Fibroblast of lung (primary cell): ENCODE measurements around the gene SEMA3D. TPM values are rescaled to one million over a fixed set of nuclear protein-coding genes. Genes with fewer than 3 reads are reported as not detected.

ENCODE experiments used
- DNase-seq, 2 donors: peaks; one replicate each; pipeline versions ENCODE4 v3.0.0 to v3.0.0-alpha.2; 2010; ENCODE audit warnings: low read depth in 2 of 2
- H2AFZ ChIP-seq: 2 replicates; pipeline ENCODE4 v1.5.1; 2012; ENCODE audit warnings: low read length, control low read depth, inconsistent platforms
- H3K27ac ChIP-seq: 2 replicates; pipeline ENCODE4 v1.5.1; 2011; ENCODE audit warnings: low read length, control low read depth; ENCODE audit not compliant: insufficient read depth
- H3K27me3 ChIP-seq: 2 replicates; pipeline ENCODE4 v1.5.1; 2011; ENCODE audit warnings: mild to moderate bottlenecking, low read length; ENCODE audit not compliant: control insufficient read depth, insufficient read depth
- H3K36me3 ChIP-seq: 2 replicates; pipeline ENCODE4 v1.5.1; 2011; ENCODE audit warnings: low read length; ENCODE audit not compliant: control insufficient read depth, insufficient read depth
- H3K4me1 ChIP-seq: 2 replicates; pipeline ENCODE4 v1.5.1; 2011; ENCODE audit warnings: low read length; ENCODE audit not compliant: control insufficient read depth, insufficient read depth; ENCODE audit errors: extremely low read depth
- H3K4me2 ChIP-seq: 2 replicates; pipeline ENCODE4 v1.5.1; 2011; ENCODE audit warnings: low read length, control low read depth; ENCODE audit not compliant: insufficient read depth; ENCODE audit errors: extremely low read depth
- H3K4me3 ChIP-seq, 4 experiments: fragments of 200-600 bp in 1 of 4; sonication (generic) in 1 of 4; replicated peaks in 1 of 4; 2 replicates each; pipeline ENCODE4 v1.5.1; 2011 to 2016; ENCODE audit warnings: low read length in 4 of 4, low read depth in 3 of 4, mild to moderate bottlenecking in 3 of 4, control low read depth in 2 of 4, inconsistent platforms in 1 of 4, mixed read lengths in 1 of 4; ENCODE audit not compliant: insufficient read depth in 1 of 4; ENCODE audit errors: control extremely low read depth in 1 of 4
- H3K79me2 ChIP-seq: 2 replicates; pipeline ENCODE4 v1.5.1; 2012; ENCODE audit warnings: mild to moderate bottlenecking, low read length, inconsistent platforms; ENCODE audit not compliant: control insufficient read depth, insufficient read depth
- H3K9ac ChIP-seq: 2 replicates; pipeline ENCODE4 v1.5.1; 2011; ENCODE audit warnings: mild to moderate bottlenecking, low read length, control low read depth; ENCODE audit not compliant: insufficient read depth
- H3K9me3 ChIP-seq: 2 replicates; pipeline ENCODE4 v1.5.1; 2012; ENCODE audit warnings: low read depth, low read length; ENCODE audit not compliant: control insufficient read depth, insufficient read depth
- H4K20me1 ChIP-seq: 2 replicates; pipeline ENCODE4 v1.5.1; 2011; ENCODE audit warnings: low read length; ENCODE audit not compliant: control insufficient read depth, insufficient read depth; ENCODE audit errors: extremely low read depth
- CTCF ChIP-seq, 2 donors: IDR thresholded peaks in 1 of 2; conservative IDR thresholded peaks in 1 of 2; 1 replicate in 1 of 2; 2 replicates in 1 of 2; pipeline ENCODE4 v1.5.1; 2011 to 2012; ENCODE audit warnings: low read length in 2 of 2, control low read depth in 1 of 2, inconsistent platforms in 1 of 2, low read depth in 1 of 2, mild to moderate bottlenecking in 1 of 2
- EZH2 ChIP-seq: IDR thresholded peaks from 2 replicates; pipeline ENCODE4 v1.5.1; 2012; ENCODE audit warnings: low read length, control low read depth, mild to moderate bottlenecking; ENCODE audit errors: missing control alignments
- polyA plus RNA-seq, 2 donors: library from polyadenylated mRNA; depleted of rRNA in 1 of 2; stranded (reverse) in 1 of 2; unstranded in 1 of 2; fragments of >200 nt; gene quantifications; 2 replicates each; pipeline ENCODE4 v1.2.1, GENCODE V29; 2011 to 2012; ENCODE audit warnings: missing spikeins in 1 of 2
- total RNA-seq: library from RNA; depleted of rRNA; stranded (reverse); fragments of >200 nt; gene quantifications from 2 replicates; pipeline ENCODE4 v1.2.1, GENCODE V29; 2014

Gene SEMA3D
- total and polyA plus RNA-seq, 2 donors (not counting 1 experiment from before 2014, with no cell fraction given): 4.1 to 4.6 TPM

- H3K27ac ChIP-seq: no peak overlapping the region
- H4K20me1 ChIP-seq: no peaks in the 10 kb centered on the region
- no peak overlapping the region for H3K4me3 ChIP-seq
- no peak for TF ChIP-seq EZH2
- no peak overlapping the region for H2AFZ ChIP-seq
- H3K36me3 ChIP-seq: no peaks in the 10 kb centered on the region
- H3K9ac ChIP-seq: no peak overlapping the region
- no peak for DNase-seq
- no peaks in the 10 kb centered on the region for H3K27me3 ChIP-seq
- H3K9me3 ChIP-seq: no peaks in the 10 kb centered on the region
- no peaks in the 10 kb centered on the region for H3K79me2 ChIP-seq
- H3K4me2 ChIP-seq: no peak overlapping the region
- H3K4me1 ChIP-seq: no peaks in the 10 kb centered on the region
These were observed 42.1 kb downstream of the SEMA3D start for GRCh38 chr7:85144771-85145170.

DNA sequence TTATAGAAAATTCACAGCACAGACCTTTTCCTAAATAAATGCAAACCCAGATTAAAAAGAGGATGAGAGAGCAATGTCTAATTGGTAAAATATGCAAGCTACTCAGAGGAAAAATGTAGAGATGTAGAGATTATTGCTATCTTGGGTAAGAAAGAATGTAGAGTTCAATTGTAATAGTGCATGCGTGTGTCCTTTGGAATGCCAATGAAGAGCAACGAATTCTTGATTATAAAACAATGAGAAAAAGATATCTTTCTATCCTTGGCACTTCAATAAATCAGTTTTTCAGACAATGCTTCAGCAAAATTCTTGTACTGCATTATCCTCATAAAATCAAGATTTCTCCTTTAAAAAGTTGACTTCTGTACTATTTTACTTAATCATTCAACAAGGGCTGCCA lies 50.9 kb downstream of the SEMA3D start:
- Histone ChIP-seq H3K4me2 (no peak overlapping the region), H4K20me1 (no peaks in the 10 kb centered on the region), H2AFZ (no peak overlapping the region), H3K27ac (no peak overlapping the region), H3K9me3 (no peaks in the 10 kb centered on the region), H3K79me2 (no peaks in the 10 kb centered on the region), H3K36me3 (no peaks in the 10 kb centered on the region), H3K9ac (no peak overlapping the region), H3K4me1 (peaks cover 2% of the 10 kb centered on the region), H3K4me3 (no peak overlapping the region), H3K27me3 (no peaks in the 10 kb centered on the region)
- peak; percentile 39 to 92 for DNase-seq
- TF ChIP-seq CTCF (conservative IDR thresholded peaks at IDR 0.05 in 1 of 2, IDR thresholded peaks at IDR 0.05 in 1 of 2; ENCODE audit: low read depth in 1 of 2, low read length in 2 of 2): no peak
- no peak for TF ChIP-seq EZH2

DNA sequence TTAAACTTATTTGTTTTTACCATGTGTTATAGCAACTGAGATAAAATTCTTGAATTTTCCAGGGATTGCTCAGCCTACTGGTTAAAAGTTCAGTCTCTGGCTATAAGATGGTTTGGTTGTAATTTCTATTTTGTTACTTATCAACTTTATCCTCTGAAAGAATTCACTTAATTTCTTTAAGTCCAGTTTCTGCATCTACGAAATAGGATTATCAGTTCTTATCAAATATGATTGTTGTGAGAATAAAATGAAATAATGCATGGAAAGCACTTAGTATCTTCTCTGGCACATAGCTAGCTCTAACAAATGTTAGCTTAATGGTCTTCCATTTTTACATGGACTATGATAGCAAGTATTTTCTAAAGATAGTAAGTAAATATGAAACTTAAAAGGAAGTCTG lies 53.3 kb downstream of the SEMA3D start:
- no peak overlapping the region for H2AFZ ChIP-seq
- no peaks in the 10 kb centered on the region for H3K9me3 ChIP-seq
- no peak overlapping the region for H3K4me2 ChIP-seq
- peaks cover 2% of the 10 kb centered on the region for H3K4me1 ChIP-seq
- H3K36me3 ChIP-seq: no peaks in the 10 kb centered on the region
- no peak overlapping the region for H3K4me3 ChIP-seq
- no peak for TF ChIP-seq CTCF (conservative IDR thresholded peaks at IDR 0.05 in 1 of 2, IDR thresholded peaks at IDR 0.05 in 1 of 2; ENCODE audit: low read depth in 1 of 2, low read length in 2 of 2)
- TF ChIP-seq EZH2: no peak
- H4K20me1 ChIP-seq: no peaks in the 10 kb centered on the region
- no peak overlapping the region for H3K27ac ChIP-seq
- DNase-seq: no peak
- no peak overlapping the region for H3K9ac ChIP-seq
- no peaks in the 10 kb centered on the region for H3K27me3 ChIP-seq
- H3K79me2 ChIP-seq: no peaks in the 10 kb centered on the region
